ENCODE data around the gene CD80.

The CD80 gene

DNA sequence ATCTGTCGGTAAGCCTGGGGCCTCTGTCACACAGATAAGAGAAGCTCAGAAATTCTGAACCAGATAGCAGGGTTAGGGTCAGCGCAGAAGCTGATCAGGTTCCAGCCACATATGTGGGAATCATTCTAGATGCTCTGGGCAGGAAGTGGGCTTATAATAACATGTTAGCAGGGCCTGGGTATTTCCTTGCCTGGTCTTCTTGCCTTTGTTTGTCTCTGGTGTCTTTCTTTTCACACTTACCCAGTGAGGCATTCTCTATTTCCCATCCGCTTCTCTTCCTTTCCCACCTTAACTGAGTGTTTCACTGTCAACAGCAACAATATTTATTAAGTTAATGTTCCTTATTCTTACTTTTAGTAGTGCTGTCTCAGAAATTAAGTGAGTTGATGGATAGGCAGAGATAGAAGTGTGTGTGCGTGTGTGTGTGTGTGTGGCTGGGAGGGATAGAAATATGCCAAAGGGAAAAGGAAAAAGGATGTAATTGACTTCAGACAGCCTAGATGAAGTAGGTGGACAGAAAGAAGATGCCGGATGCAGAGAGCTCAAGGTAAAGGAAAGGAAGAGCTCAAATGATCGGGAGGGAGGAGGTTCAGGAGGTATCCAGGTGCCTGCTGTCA is 40.3 kb upstream of the CD80 start:
- TF ChIP-seq, protein P1, sequence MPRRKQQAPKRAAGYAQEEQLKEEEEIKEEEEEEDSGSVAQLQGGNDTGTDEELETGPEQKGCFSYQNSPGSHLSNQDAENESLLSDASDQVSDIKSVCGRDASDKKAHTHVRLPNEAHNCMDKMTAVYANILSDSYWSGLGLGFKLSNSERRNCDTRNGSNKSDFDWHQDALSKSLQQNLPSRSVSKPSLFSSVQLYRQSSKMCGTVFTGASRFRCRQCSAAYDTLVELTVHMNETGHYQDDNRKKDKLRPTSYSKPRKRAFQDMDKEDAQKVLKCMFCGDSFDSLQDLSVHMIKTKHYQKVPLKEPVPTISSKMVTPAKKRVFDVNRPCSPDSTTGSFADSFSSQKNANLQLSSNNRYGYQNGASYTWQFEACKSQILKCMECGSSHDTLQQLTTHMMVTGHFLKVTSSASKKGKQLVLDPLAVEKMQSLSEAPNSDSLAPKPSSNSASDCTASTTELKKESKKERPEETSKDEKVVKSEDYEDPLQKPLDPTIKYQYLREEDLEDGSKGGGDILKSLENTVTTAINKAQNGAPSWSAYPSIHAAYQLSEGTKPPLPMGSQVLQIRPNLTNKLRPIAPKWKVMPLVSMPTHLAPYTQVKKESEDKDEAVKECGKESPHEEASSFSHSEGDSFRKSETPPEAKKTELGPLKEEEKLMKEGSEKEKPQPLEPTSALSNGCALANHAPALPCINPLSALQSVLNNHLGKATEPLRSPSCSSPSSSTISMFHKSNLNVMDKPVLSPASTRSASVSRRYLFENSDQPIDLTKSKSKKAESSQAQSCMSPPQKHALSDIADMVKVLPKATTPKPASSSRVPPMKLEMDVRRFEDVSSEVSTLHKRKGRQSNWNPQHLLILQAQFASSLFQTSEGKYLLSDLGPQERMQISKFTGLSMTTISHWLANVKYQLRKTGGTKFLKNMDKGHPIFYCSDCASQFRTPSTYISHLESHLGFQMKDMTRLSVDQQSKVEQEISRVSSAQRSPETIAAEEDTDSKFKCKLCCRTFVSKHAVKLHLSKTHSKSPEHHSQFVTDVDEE (CRISPR knock-in tag; IDR thresholded peaks at IDR 0.05) = no peak
- no peak for TF ChIP-seq CSDC2 (CRISPR knock-in tag; IDR thresholded peaks at IDR 0.05)
- TF ChIP-seq, protein P2, sequence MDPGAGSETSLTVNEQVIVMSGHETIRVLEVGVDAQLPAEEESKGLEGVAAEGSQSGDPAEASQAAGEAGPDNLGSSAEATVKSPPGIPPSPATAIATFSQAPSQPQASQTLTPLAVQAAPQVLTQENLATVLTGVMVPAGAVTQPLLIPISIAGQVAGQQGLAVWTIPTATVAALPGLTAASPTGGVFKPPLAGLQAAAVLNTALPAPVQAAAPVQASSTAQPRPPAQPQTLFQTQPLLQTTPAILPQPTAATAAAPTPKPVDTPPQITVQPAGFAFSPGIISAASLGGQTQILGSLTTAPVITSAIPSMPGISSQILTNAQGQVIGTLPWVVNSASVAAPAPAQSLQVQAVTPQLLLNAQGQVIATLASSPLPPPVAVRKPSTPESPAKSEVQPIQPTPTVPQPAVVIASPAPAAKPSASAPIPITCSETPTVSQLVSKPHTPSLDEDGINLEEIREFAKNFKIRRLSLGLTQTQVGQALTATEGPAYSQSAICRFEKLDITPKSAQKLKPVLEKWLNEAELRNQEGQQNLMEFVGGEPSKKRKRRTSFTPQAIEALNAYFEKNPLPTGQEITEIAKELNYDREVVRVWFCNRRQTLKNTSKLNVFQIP (CRISPR knock-in tag; IDR thresholded peaks at IDR 0.05; ENCODE audit: borderline replicate concordance, low read depth) = no peak
- TF ChIP-seq ESRRG (CRISPR knock-in tag; IDR thresholded peaks at IDR 0.05) = no peak
- TF ChIP-seq ZNF8 (CRISPR knock-in tag; IDR thresholded peaks at IDR 0.05) = no peak
- TF ChIP-seq TCF4 (CRISPR knock-in tag; IDR thresholded peaks at IDR 0.05; ENCODE audit: borderline replicate concordance) = no peak
- TF ChIP-seq, protein P3, sequence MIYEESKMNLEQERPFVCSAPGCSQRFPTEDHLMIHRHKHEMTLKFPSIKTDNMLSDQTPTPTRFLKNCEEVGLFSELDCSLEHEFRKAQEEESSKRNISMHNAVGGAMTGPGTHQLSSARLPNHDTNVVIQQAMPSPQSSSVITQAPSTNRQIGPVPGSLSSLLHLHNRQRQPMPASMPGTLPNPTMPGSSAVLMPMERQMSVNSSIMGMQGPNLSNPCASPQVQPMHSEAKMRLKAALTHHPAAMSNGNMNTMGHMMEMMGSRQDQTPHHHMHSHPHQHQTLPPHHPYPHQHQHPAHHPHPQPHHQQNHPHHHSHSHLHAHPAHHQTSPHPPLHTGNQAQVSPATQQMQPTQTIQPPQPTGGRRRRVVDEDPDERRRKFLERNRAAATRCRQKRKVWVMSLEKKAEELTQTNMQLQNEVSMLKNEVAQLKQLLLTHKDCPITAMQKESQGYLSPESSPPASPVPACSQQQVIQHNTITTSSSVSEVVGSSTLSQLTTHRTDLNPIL (CRISPR knock-in tag; IDR thresholded peaks at IDR 0.05; ENCODE audit: low read depth) = no peak
- no peak for TF ChIP-seq SNAI2 (CRISPR knock-in tag; IDR thresholded peaks at IDR 0.05)
- no peak for TF ChIP-seq GLIS3 (CRISPR knock-in tag; IDR thresholded peaks at IDR 0.05)
- no peak for ATAC-seq

DNA sequence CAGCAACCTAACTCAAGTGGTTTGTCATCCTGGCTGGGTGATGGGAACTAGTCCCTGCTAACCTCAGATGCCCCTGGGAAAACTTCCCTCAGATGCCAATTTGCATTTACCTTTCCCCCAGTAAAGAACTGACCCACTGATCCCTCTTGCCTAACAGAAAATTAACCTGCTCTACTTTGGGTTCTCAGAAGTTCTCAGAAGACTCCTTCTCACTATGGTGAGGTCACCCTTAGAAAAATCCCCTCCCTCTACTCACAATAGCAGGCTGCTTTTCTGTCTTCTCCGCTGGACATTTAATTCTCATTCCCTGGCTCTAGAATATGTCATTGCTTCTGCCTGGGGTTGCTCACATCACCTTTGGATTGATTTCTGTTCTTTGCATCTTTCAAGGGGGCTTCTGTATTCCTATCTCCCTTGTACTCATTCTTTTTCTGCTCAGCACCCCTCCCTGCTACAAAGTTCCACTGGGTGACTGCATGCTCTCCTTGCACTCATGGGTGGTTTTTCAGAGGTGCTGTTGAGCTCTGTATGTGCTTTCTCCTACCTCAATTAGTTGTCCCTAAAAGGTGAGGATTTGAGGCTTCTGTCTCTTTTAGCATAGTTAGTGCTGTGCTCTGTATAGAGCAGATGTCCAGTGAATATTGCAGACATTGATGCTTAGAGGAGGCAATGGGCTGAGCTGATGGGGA is 39.1 kb upstream of the CD80 start:
- TF ChIP-seq, protein P4, sequence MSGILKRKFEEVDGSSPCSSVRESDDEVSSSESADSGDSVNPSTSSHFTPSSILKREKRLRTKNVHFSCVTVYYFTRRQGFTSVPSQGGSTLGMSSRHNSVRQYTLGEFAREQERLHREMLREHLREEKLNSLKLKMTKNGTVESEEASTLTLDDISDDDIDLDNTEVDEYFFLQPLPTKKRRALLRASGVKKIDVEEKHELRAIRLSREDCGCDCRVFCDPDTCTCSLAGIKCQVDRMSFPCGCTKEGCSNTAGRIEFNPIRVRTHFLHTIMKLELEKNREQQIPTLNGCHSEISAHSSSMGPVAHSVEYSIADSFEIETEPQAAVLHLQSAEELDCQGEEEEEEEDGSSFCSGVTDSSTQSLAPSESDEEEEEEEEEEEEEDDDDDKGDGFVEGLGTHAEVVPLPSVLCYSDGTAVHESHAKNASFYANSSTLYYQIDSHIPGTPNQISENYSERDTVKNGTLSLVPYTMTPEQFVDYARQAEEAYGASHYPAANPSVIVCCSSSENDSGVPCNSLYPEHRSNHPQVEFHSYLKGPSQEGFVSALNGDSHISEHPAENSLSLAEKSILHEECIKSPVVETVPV (CRISPR knock-in tag; IDR thresholded peaks at IDR 0.05) = no peak
- no peak for TF ChIP-seq PPARA (CRISPR knock-in tag; IDR thresholded peaks at IDR 0.05; ENCODE audit: borderline replicate concordance)
- no peak for TF ChIP-seq ARNTL (CRISPR knock-in tag; IDR thresholded peaks at IDR 0.05; ENCODE audit: borderline replicate concordance, low read depth)
- TF ChIP-seq TCF4 (CRISPR knock-in tag; IDR thresholded peaks at IDR 0.05; ENCODE audit: borderline replicate concordance) = no peak
- TF ChIP-seq, protein P2 (CRISPR knock-in tag; IDR thresholded peaks at IDR 0.05; ENCODE audit: borderline replicate concordance, low read depth) = no peak
- TF ChIP-seq, protein P1 (CRISPR knock-in tag; IDR thresholded peaks at IDR 0.05) = no peak
- TF ChIP-seq ZNF565 (CRISPR knock-in tag; conservative IDR thresholded peaks at IDR 0.05; ENCODE audit: low read depth) = no peak
- TF ChIP-seq ESRRG (CRISPR knock-in tag; IDR thresholded peaks at IDR 0.05) = no peak
- TF ChIP-seq ZFP3 (CRISPR knock-in tag; IDR thresholded peaks at IDR 0.05) = no peak
- no peak for ATAC-seq
